Suprapubic skin (tissue), 4 donors: ENCODE data around the gene TANC1. TPM values are rescaled to one million over a fixed set of nuclear protein-coding genes. Genes with fewer than 3 reads are reported as not detected.

ENCODE experiments used
- DNase-seq, 2 donors: peaks; one replicate each; pipeline ENCODE4 v3.0.0-alpha.2; 2019; ENCODE audit warnings: low spot score in 2 of 2
- H3K27ac ChIP-seq: fragments of 200-600 bp; sonication (generic); one replicate; pipeline ENCODE4 v1.5.1; 2019
- H3K27me3 ChIP-seq: fragments of 200-600 bp; sonication (generic); one replicate; pipeline ENCODE4 v1.5.1; 2019
- H3K36me3 ChIP-seq: fragments of 200-600 bp; sonication (generic); one replicate; pipeline ENCODE4 v1.5.1; 2019
- H3K4me1 ChIP-seq: fragments of 200-600 bp; sonication (generic); one replicate; pipeline ENCODE4 v1.5.1; 2019
- H3K4me3 ChIP-seq: fragments of 200-600 bp; sonication (generic); one replicate; pipeline ENCODE4 v1.5.1; 2019; ENCODE audit warnings: mild to moderate bottlenecking
- H3K9me3 ChIP-seq: fragments of 200-600 bp; sonication (generic); one replicate; pipeline ENCODE4 v1.5.1; 2019
- EP300 ChIP-seq: sonication (generic); formaldehyde crosslinking; IDR thresholded peaks from one replicate; pipeline ENCODE4 v1.6.1; 2017; ENCODE audit warnings: antibody characterized with exemption
- POLR2A ChIP-seq, 2 donors: fragments of 450-650 bp; IDR thresholded peaks; one replicate each; pipeline ENCODE4 v1.6.1; 2017; ENCODE audit warnings: antibody characterized with exemption in 2 of 2, mild to moderate bottlenecking in 2 of 2, moderate library complexity in 2 of 2
- POLR2AphosphoS5 ChIP-seq, 3 donors: sonication (generic); formaldehyde crosslinking; IDR thresholded peaks; one replicate each; pipeline ENCODE4 v1.6.1; 2017; ENCODE audit warnings: antibody characterized with exemption in 3 of 3
- WGBS: methylation state at CpG from one replicate; pipeline ENCODE4 v1.1.5; 2018; 5-methylcytosine and 5-hydroxymethylcytosine counted together
- total RNA-seq, 4 donors: library from RNA; depleted of rRNA; stranded (reverse); fragments of >200 nt; gene quantifications; one replicate each; pipeline ENCODE4 v1.1.0, GENCODE V29; 2016
- TF ChIP-seq, protein P1 (sequence below), 2 donors: fragments of 200-600 bp in 1 of 2; fragments of 450-650 bp in 1 of 2; sonication (generic) in 1 of 2; IDR thresholded peaks; one replicate each; pipeline ENCODE4 v1.5.1; 2016 to 2019; ENCODE audit warnings: antibody characterized with exemption in 2 of 2, mild to moderate bottlenecking in 1 of 2, moderate library complexity in 1 of 2

The TANC1 gene
- total RNA-seq, 4 donors from 2014 or later = 57.6 to 260 (median 88.3) TPM

GRCh38 chr2:158962074-158962473, 6.4 kb upstream of the TANC1 start:
- Histone ChIP-seq H3K4me3 (no peak overlapping the region), H3K9me3 (no peaks in the 10 kb centered on the region), H3K27ac (no peak overlapping the region), H3K36me3 (no peaks in the 10 kb centered on the region), H3K4me1 (no peaks in the 10 kb centered on the region), H3K27me3 (no peaks in the 10 kb centered on the region)
- WGBS = 89% methylated on average over 1 of the region's 1 CpG
- no peak for TF ChIP-seq POLR2A (IDR thresholded peaks at IDR 0.05)
- TF ChIP-seq EP300 = no peak
- TF ChIP-seq, protein P1, sequence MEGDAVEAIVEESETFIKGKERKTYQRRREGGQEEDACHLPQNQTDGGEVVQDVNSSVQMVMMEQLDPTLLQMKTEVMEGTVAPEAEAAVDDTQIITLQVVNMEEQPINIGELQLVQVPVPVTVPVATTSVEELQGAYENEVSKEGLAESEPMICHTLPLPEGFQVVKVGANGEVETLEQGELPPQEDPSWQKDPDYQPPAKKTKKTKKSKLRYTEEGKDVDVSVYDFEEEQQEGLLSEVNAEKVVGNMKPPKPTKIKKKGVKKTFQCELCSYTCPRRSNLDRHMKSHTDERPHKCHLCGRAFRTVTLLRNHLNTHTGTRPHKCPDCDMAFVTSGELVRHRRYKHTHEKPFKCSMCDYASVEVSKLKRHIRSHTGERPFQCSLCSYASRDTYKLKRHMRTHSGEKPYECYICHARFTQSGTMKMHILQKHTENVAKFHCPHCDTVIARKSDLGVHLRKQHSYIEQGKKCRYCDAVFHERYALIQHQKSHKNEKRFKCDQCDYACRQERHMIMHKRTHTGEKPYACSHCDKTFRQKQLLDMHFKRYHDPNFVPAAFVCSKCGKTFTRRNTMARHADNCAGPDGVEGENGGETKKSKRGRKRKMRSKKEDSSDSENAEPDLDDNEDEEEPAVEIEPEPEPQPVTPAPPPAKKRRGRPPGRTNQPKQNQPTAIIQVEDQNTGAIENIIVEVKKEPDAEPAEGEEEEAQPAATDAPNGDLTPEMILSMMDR (IDR thresholded peaks at IDR 0.05) = no peak
- TF ChIP-seq POLR2AphosphoS5 (IDR thresholded peaks at IDR 0.05) = no peak
- DNase-seq = no peak

DNA sequence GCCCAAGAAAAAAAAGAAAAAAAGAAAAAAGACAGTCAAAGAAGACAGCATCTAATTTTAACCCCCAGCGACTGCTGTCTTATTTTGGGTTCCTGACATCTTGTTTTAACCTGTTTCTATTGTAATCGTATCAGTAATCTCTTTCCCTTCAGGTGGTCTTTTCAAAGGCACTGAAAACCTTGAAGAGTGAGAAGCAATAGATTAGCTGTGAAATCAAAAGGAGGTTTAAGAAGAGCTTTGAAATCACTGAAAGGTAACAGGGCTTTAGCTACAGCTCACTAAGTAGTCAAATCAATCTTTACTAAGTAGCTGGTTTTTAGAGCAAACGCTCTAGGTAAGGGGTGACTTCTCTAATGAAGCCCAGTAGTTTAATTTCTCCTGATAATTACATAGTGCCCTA, 5.4 kb upstream of the TANC1 start:
- Histone ChIP-seq H3K36me3 (no peaks in the 10 kb centered on the region), H3K27ac (no peak overlapping the region), H3K4me1 (peaks cover 9% of the 10 kb centered on the region), H3K9me3 (no peaks in the 10 kb centered on the region), H3K27me3 (no peaks in the 10 kb centered on the region), H3K4me3 (no peak overlapping the region)
- WGBS = 90% methylated on average over 3 of the region's 3 CpGs
- TF ChIP-seq POLR2A (IDR thresholded peaks at IDR 0.05) = no peak
- TF ChIP-seq EP300 = no peak
- no peak for TF ChIP-seq POLR2AphosphoS5 (IDR thresholded peaks at IDR 0.05)
- TF ChIP-seq, protein P1 (IDR thresholded peaks at IDR 0.05) = no peak
- DNase-seq = no peak

GRCh38 chr2:158965107-158965506, 3.3 kb upstream of the TANC1 start:
- DNase-seq = no peak
- no peaks in the 10 kb centered on the region for H3K9me3 ChIP-seq
- H3K4me1 ChIP-seq = peaks cover 17% of the 10 kb centered on the region
- no peaks in the 10 kb centered on the region for H3K27me3 ChIP-seq
- no peak overlapping the region for H3K27ac ChIP-seq
- no peaks in the 10 kb centered on the region for H3K36me3 ChIP-seq
- H3K4me3 ChIP-seq = no peak overlapping the region
- TF ChIP-seq, protein P1 (IDR thresholded peaks at IDR 0.05) = no peak
- TF ChIP-seq POLR2A (IDR thresholded peaks at IDR 0.05) (no peak), EP300 (no peak), POLR2AphosphoS5 (IDR thresholded peaks at IDR 0.05) (no peak)
- 96% methylated on average over 5 of the region's 5 CpGs for WGBS

DNA sequence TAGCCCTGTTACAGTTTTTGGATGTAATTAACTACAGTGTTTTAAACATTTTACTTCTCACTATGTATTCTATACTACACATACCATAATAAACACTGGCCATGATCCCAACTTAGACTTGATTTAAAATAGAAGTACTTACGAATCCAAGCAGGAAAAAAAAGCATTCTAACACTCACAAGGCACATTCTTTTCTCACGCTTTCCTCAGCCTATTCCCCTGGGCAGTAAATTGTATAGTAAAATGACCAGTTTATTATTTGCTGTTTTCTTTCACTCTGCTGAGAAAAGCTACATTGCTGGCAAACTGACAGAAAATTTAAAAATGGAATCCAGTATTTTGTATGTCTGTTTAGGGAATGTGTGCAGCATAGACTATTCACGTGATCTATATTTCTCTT, 2.8 kb upstream of the TANC1 start:
- H3K27me3 ChIP-seq = no peaks in the 10 kb centered on the region
- WGBS = 80% methylated on average over 3 of the region's 3 CpGs
- peaks cover 22% of the 10 kb centered on the region for H3K4me1 ChIP-seq
- H3K4me3 ChIP-seq = no peak overlapping the region
- TF ChIP-seq, protein P1 (IDR thresholded peaks at IDR 0.05) = no peak
- TF ChIP-seq POLR2AphosphoS5 (IDR thresholded peaks at IDR 0.05) (no peak), EP300 (no peak)
- no peaks in the 10 kb centered on the region for H3K9me3 ChIP-seq
- no peak for DNase-seq
- H3K36me3 ChIP-seq = no peaks in the 10 kb centered on the region
- H3K27ac ChIP-seq = no peak overlapping the region

GRCh38 chr2:158966312-158966711, 2.1 kb upstream of the TANC1 start:
- Histone ChIP-seq H3K9me3 (no peaks in the 10 kb centered on the region), H3K4me3 (no peak overlapping the region), H3K27ac (no peak overlapping the region), H3K27me3 (no peaks in the 10 kb centered on the region), H3K36me3 (no peaks in the 10 kb centered on the region), H3K4me1 (peaks cover 29% of the 10 kb centered on the region)
- DNase-seq = no peak
- TF ChIP-seq, protein P1 (IDR thresholded peaks at IDR 0.05) = no peak
- no peak for TF ChIP-seq POLR2A (IDR thresholded peaks at IDR 0.05)
- no peak for TF ChIP-seq POLR2AphosphoS5 (IDR thresholded peaks at IDR 0.05)
- TF ChIP-seq EP300 = no peak
- 82% methylated on average over 1 of the region's 1 CpG for WGBS
